Astrocyte of the spinal cord (primary cell): ENCODE data around the gene NOL8.

ENCODE experiments used
- DNase-seq: peaks from one replicate; pipeline ENCODE4 v3.0.0; 2011; ENCODE audit warnings: low read depth, low spot score
- H3K4me3 ChIP-seq: 2 replicates; pipeline ENCODE4 v1.5.1; 2011; ENCODE audit warnings: low read depth, mild to moderate bottlenecking, low read length, moderate library complexity
- CTCF ChIP-seq: IDR thresholded peaks from 2 replicates; pipeline ENCODE4 v1.5.1; 2012; ENCODE audit warnings: low read depth, mild to moderate bottlenecking, low read length, inconsistent platforms
- in situ Hi-C: cut with HindIII; loops from 2 replicates; pipeline ENCODE4 v1.10.0; 2017; ENCODE audit warnings: low sequenced_read_pairs

The NOL8 gene

GRCh38 chr9:92279302-92279701, 45.8 kb downstream of the NOL8 start:
- DNase-seq: no peak
- TF ChIP-seq CTCF: no peak
- no peak overlapping the region for H3K4me3 ChIP-seq
- in situ Hi-C loops: no loop called here

- no peak for TF ChIP-seq CTCF
- H3K4me3 ChIP-seq: no peak overlapping the region
- DNase-seq: peak; percentile 15
- in situ Hi-C loops: no loop called here
These were observed 47.0 kb downstream of the NOL8 start for GRCh38 chr9:92278110-92278509.

- no peak overlapping the region for H3K4me3 ChIP-seq
These were observed 48.7 kb downstream of the NOL8 start for GRCh38 chr9:92276331-92277032.

GRCh38 chr9:92275541-92275940, 49.6 kb downstream of the NOL8 start:
- no peak for TF ChIP-seq CTCF
- DNase-seq: no peak
- in situ Hi-C loops: no loop called here
- H3K4me3 ChIP-seq: no peak overlapping the region

More at GRCh38 chr9:92276331-92277032, 48.7 kb downstream of the NOL8 start:
- no peak for TF ChIP-seq CTCF
- in situ Hi-C loops: no loop called here
- no peak for DNase-seq

GRCh38 chr9:92270511-92270910, 54.6 kb downstream of the NOL8 start:
- TF ChIP-seq CTCF: no peak
- in situ Hi-C loops: no loop called here
- no peak overlapping the region for H3K4me3 ChIP-seq
- DNase-seq: no peak

- no peak overlapping the region for H3K4me3 ChIP-seq
- DNase-seq: no peak
- TF ChIP-seq CTCF: no peak
- in situ Hi-C loops: no loop called here
These were observed 58.7 kb downstream of the NOL8 start for GRCh38 chr9:92266486-92266885.
